ENCODE measurements around the gene ZNF606. TPM values are rescaled to one million over a fixed set of nuclear protein-coding genes. Genes with fewer than 3 reads are reported as not detected.
A peak's percentile ranks its signal among the peaks of the same experiment; 100 is the strongest.

ZNF606 gene
- total RNA-seq, 1 donor from 2014 or later, result 15.4 TPM

DNA sequence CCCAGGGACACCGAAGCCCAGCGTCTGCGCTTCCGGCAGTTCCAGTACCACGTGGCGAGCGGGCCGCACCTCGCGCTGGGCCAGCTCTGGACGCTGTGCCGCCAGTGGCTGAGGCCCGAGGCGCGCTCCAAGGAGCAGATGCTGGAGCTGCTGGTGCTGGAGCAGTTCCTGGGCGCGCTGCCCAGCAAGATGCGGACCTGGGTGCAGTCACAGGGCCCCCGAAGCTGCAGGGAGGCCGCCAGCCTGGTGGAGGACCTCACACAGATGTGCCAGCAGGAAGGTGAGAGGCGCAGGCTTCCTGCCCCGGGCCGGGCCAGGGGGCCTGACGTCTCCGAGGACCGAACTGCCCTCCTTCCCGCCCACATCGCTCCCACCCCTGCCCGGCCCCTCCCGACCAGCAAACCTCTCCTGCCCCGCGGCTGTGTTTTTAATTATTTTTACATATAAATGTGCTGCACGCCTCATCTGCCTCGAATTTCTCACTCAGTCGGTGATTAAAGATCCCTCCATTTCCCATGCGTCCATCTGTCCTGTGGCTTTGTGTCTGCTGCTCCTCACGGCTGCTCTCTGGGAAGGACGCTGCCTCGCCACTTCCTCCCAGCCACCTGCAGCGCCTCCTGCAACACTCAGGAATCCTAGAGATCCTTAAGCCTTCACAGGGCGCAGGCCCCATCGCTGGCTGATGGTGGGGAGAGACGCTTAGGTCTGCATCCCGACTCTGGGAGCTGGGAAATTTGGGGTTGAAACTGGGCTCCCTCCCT is 35.5 kb upstream of the ZNF606 start:
- H3K27me3 ChIP-seq, result peaks cover 22% of the 10 kb centered on the region
- no peaks in the 10 kb centered on the region for H3K36me3 ChIP-seq
- TF ChIP-seq, protein P1, sequence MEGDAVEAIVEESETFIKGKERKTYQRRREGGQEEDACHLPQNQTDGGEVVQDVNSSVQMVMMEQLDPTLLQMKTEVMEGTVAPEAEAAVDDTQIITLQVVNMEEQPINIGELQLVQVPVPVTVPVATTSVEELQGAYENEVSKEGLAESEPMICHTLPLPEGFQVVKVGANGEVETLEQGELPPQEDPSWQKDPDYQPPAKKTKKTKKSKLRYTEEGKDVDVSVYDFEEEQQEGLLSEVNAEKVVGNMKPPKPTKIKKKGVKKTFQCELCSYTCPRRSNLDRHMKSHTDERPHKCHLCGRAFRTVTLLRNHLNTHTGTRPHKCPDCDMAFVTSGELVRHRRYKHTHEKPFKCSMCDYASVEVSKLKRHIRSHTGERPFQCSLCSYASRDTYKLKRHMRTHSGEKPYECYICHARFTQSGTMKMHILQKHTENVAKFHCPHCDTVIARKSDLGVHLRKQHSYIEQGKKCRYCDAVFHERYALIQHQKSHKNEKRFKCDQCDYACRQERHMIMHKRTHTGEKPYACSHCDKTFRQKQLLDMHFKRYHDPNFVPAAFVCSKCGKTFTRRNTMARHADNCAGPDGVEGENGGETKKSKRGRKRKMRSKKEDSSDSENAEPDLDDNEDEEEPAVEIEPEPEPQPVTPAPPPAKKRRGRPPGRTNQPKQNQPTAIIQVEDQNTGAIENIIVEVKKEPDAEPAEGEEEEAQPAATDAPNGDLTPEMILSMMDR (IDR thresholded peaks at IDR 0.05), result no peak
- intact Hi-C loops (cut with DNase I), result no loop called here
- H3K27ac ChIP-seq, result no peak overlapping the region
- no peak overlapping the region for H3K4me3 ChIP-seq
- no peaks in the 10 kb centered on the region for H3K4me1 ChIP-seq
- DNase-seq (no peak), ATAC-seq (no peak)
- peaks cover 6% of the 10 kb centered on the region for H3K9me3 ChIP-seq

DNA sequence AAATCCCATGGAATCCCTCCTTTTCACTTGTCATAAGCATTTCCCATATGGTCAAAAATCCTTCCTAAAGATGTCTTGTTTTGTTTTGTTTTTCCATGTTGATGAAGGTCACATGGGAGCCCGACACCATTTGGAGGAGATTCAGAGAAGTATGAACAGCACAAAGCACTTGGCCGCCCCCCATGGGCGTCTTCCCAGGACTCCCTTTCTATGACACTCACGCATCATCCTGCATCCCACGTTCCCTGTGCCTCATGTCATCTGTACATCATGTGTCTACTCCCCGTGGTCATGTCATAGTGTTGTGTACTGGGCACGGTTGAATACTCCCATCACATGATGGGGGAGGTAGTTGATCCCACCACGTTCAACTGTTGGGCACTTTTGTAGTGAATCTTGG is 33.2 kb upstream of the ZNF606 start:
- no peak for DNase-seq
- Histone ChIP-seq H3K9me3 (no peaks in the 10 kb centered on the region), H3K4me1 (no peaks in the 10 kb centered on the region), H3K27ac (no peak overlapping the region), H3K36me3 (no peaks in the 10 kb centered on the region), H3K27me3 (peaks cover 25% of the 10 kb centered on the region), H3K4me3 (no peak overlapping the region)
- intact Hi-C loops (cut with DNase I), result no loop called here
- TF ChIP-seq, protein P1 (IDR thresholded peaks at IDR 0.05), result no peak
- ATAC-seq, result no peak

DNA sequence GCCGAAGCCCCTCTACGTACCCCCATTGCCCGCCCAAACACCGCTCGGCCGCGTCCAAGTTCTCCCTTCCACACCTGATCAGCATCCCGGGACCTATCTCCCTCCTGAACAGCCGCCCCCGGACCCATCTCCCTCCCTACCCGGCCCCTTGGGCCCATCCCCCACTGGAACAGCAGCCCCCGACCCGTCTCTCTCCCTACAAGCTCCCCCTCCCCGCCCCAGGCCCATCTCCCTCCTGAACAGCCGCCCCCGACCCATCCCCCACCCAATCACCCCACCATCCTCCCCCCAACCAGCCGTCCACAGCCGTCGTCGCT is 31.8 kb upstream of the ZNF606 start:
- H3K27ac ChIP-seq, result no peak overlapping the region
- no peaks in the 10 kb centered on the region for H3K4me1 ChIP-seq
- H3K27me3 ChIP-seq, result peaks cover 25% of the 10 kb centered on the region
- ATAC-seq, result no peak
- intact Hi-C loops (cut with DNase I), result no loop called here
- TF ChIP-seq, protein P1 (IDR thresholded peaks at IDR 0.05), result no peak
- no peaks in the 10 kb centered on the region for H3K36me3 ChIP-seq
- peak overlapping the region; percentile 26 for H3K4me3 ChIP-seq
- H3K9me3 ChIP-seq, result no peaks in the 10 kb centered on the region
- no peak for DNase-seq

DNA sequence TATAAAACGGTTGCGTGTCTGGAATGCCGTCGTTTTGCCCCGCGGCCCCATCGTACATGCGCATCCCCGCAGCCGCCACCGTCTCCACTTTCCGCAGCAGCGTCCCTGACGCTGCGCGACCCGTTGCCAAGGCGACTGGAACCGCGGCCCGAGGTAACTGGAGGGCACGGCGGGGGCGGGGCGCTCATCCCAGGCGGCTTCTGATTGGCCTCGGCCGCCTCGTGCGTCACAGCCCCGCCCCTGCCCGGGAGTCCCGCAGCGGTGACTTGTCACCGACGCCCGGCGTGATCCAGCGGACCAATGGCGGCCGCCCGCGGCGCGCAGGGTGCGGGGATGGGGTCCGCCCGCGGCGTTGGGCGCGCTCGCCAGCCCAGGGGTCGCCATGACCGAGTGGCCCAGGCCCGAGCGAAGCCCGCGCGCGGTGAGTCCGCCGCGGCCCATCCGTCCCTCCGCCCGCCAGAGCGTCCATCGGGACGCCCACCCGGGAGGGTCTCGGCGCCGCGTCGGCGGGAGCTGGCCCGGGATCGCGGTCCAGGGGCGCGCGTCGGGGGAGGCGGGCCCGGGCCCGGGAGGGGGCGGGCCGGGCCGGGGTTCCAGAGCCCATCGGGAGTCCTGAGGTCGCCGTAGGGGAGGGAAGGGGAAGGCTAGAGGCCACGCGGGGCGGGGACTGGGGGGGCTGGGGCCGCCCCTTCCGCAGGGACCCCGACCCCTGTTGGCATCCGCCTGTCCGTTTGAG is 31.3 kb upstream of the ZNF606 start, which contains the start of gene ZSCAN1:
Gene ZSCAN1 (plus strand): TSS at position 285 of the 736 bp plus-strand sequence. CDS start 3,812 bp downstream, outside the sequence.
- TF ChIP-seq, protein P1 (IDR thresholded peaks at IDR 0.05), result no peak

DNA sequence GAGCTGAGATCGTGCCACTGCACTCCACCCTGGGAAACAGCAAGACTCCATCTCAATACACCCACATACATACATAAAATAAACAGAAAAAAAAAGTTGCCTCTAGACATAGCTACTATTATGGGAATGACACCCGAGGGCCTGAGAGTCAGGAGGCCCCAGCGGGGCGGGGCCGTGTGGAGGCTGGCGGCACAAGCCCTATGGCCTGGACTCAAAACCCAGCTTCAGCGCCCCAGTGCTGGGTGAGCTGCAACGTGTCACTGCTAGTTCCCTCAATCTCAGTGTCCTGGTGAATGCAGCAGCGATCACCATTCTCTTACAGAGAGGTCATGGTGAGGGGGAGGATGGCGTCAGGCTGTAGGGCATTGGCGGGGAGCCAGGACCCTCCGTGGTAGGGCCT is 22.0 kb upstream of the ZNF606 start:
- H3K27me3 ChIP-seq, result no peaks in the 10 kb centered on the region
- no peak overlapping the region for H3K4me3 ChIP-seq
- H3K9me3 ChIP-seq, result no peaks in the 10 kb centered on the region
- TF ChIP-seq, protein P1 (IDR thresholded peaks at IDR 0.05), result no peak
- H3K36me3 ChIP-seq, result no peaks in the 10 kb centered on the region
- ATAC-seq (no peak), DNase-seq (no peak)
- intact Hi-C loops (cut with DNase I), result loop anchor here (10.0 kb wide), 1 partner anchor 130 kb away; the partner anchor contains the start of gene ZNF329
- H3K4me1 ChIP-seq, result no peaks in the 10 kb centered on the region
- H3K27ac ChIP-seq, result no peak overlapping the region

More for the DNA sequence above, 31.3 kb upstream of the ZNF606 start, which contains the start of gene ZSCAN1:
- Histone ChIP-seq H3K4me1 (no peaks in the 10 kb centered on the region), H3K4me3 (peak within 1 kb of the TSS; percentile 26), H3K27me3 (peaks cover 25% of the 10 kb centered on the region), H3K36me3 (no peaks in the 10 kb centered on the region), H3K27ac (no peak within 1 kb of the TSS), H3K9me3 (no peaks in the 10 kb centered on the region)
- DNase-seq (no peak), ATAC-seq (peak; percentile 61)
- intact Hi-C loops (cut with DNase I), result no loop called here
